ENCODE data around the gene ARG2. TPM values are rescaled to one million over a fixed set of nuclear protein-coding genes. Genes with fewer than 3 reads are reported as not detected.
"Not testable (repeated sequence)": the region's sequence is repeated elsewhere in the genome, so short reads cannot be mapped to it uniquely, and the experiment has no call there.

ARG2 gene
- total RNA-seq, 1 donor from 2014 or later: 0.40 TPM

DNA sequence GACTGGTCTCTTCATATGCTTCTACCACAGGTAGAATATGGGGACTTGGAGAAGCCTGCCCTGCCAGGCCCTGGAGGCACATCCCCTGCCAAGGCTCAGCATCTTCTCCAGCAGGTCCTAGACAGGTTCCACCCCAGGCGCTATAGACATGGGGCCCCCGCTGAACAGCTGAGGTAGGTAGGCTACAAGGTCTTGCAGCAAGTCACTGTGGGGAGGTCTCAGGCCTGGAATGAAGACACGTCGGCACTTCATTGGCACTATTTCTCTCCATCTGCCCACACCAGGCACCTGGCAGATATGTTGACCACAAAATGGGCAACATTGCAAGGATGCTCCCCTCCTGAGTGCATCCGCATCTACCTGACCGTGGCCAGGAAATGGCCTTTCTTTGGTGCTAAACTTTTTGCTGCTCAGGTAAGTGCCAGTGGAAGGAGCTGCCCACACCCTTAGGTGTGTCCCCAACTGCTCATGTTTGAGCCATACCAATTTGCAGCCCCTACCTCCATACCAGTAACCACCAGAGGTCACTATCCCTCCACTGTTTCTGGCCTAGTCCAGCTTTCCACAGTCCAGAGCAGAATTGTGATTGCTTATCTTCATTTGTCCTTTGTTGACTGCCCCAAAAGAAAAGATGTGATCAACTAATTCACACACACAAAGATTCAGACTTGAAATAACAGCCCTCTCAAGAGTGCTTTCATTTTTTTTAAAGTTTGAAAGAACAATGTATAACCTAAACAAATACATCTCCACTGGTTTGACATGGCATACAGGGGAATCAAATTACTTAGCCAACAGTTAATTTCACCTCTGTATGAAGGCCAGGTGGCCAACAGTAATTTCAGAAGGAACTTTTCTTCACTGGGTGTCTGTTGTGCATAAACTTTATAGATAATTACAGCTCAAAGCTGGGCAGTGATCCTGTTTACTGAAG, 35.7 kb upstream of the ARG2 start:
- Mint-ChIP-seq H3K27ac (no peak overlapping the region), H3K27me3 (no peaks in the 10 kb centered on the region), H3K9me3 (no peaks in the 10 kb centered on the region), H3K4me3 (no peak overlapping the region), H3K36me3 (ENCODE audit: low read depth) (peaks cover 15% of the 10 kb centered on the region), H3K4me1 (peaks cover 5% of the 10 kb centered on the region)
- CTCF ChIA-PET: interaction anchor here (0.5 to 9.8 kb wide), 20 partner anchors 8 to 156 kb away, joined by 3 to 180 read pairs (median 4); partner anchors contain the start of genes PIGH and RDH12
- ATAC-seq (ENCODE audit: low read depth) (peak; percentile 80), DNase-seq (no peak)
- POLR2A ChIA-PET: interaction anchor here (1.0 to 1.2 kb wide), 3 partner anchors 16 to 120 kb away, joined by 3 to 8 read pairs (median 5); partner anchors contain the start of gene PIGH
- intact Hi-C loops (cut with micrococcal nuclease): loop anchor here (1.0 kb wide), 2 partner anchors 83 to 120 kb away; no protein-coding TSS in a partner anchor
- TF ChIP-seq, protein P1, sequence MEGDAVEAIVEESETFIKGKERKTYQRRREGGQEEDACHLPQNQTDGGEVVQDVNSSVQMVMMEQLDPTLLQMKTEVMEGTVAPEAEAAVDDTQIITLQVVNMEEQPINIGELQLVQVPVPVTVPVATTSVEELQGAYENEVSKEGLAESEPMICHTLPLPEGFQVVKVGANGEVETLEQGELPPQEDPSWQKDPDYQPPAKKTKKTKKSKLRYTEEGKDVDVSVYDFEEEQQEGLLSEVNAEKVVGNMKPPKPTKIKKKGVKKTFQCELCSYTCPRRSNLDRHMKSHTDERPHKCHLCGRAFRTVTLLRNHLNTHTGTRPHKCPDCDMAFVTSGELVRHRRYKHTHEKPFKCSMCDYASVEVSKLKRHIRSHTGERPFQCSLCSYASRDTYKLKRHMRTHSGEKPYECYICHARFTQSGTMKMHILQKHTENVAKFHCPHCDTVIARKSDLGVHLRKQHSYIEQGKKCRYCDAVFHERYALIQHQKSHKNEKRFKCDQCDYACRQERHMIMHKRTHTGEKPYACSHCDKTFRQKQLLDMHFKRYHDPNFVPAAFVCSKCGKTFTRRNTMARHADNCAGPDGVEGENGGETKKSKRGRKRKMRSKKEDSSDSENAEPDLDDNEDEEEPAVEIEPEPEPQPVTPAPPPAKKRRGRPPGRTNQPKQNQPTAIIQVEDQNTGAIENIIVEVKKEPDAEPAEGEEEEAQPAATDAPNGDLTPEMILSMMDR (IDR thresholded peaks at IDR 0.05): peak; percentile 46

GRCh38 chr14:67584978-67585377, 34.7 kb upstream of the ARG2 start:
- intact Hi-C loops (cut with micrococcal nuclease): loop anchor here (1.0 to 5.0 kb wide), 3 partner anchors 47 to 119 kb away; no protein-coding TSS in a partner anchor
- peaks cover 5% of the 10 kb centered on the region for H3K4me1 Mint-ChIP-seq
- DNase-seq (no peak), ATAC-seq (ENCODE audit: low read depth) (no peak)
- H3K36me3 Mint-ChIP-seq (ENCODE audit: low read depth): peaks cover 22% of the 10 kb centered on the region
- H3K9me3 Mint-ChIP-seq: no peaks in the 10 kb centered on the region
- CTCF ChIA-PET: interaction anchor here (0.8 to 9.8 kb wide), 19 partner anchors 9 to 157 kb away, joined by 3 to 180 read pairs (median 4); partner anchors contain the start of genes PIGH and RDH12
- TF ChIP-seq, protein P1 (IDR thresholded peaks at IDR 0.05): no peak
- H3K27ac Mint-ChIP-seq: no peak overlapping the region
- H3K27me3 Mint-ChIP-seq: no peaks in the 10 kb centered on the region
- POLR2A ChIA-PET: interaction anchor here (1.2 kb wide), 1 partner anchor 82 kb away, joined by 3 read pairs; no protein-coding TSS in a partner anchor
- H3K4me3 Mint-ChIP-seq: no peak overlapping the region

GRCh38 chr14:67586369-67586768, 33.4 kb upstream of the ARG2 start:
- Mint-ChIP-seq H3K27me3 (no peaks in the 10 kb centered on the region), H3K36me3 (ENCODE audit: low read depth) (peaks cover 29% of the 10 kb centered on the region), H3K9me3 (no peaks in the 10 kb centered on the region), H3K4me3 (no peak overlapping the region), H3K27ac (peak overlapping the region; percentile 54), H3K4me1 (peaks cover 5% of the 10 kb centered on the region)
- CTCF ChIA-PET: interaction anchor here (1.1 to 9.8 kb wide), 7 partner anchors 12 to 159 kb away, joined by 3 to 180 read pairs (median 6); partner anchors contain the start of genes PIGH and RDH12
- POLR2A ChIA-PET: interaction anchor here (0.5 to 1.1 kb wide), 2 partner anchors 98 to 1450 kb away, joined by 3 read pairs; no protein-coding TSS in a partner anchor
- TF ChIP-seq, protein P1 (IDR thresholded peaks at IDR 0.05): no peak
- no peak for DNase-seq
- intact Hi-C loops (cut with micrococcal nuclease): loop anchor here (5.0 kb wide), 1 partner anchor 46 kb away; no protein-coding TSS in a partner anchor
- no peak for ATAC-seq (ENCODE audit: low read depth)

DNA sequence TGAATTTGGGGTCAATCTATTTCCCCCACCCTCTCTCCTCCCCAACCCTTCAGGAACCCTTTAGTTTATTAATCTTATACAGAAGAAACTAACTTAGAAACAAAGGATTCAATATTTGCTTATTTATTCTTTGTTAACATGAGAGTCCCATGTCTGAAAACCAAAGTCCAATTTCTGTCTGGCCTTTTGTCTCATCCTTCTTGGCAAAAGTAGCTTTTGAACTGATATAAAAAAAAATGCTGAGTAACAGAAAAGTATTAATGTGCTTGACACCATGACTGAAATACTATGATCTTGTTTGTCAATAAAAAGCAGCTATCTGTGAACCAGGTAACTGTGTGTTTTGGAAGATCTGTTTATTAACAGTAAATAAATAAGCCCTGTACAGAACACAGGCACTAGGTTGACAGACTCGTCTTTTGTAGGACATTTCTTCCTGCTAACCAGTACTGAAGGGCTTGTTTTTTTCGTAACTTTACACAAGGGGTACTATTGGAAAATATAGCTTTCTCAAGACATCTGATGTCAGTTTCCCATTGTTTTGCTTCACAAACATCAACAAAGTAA, 30.4 kb upstream of the ARG2 start:
- H3K4me1 Mint-ChIP-seq: peaks cover 5% of the 10 kb centered on the region
- H3K27ac Mint-ChIP-seq: no peak overlapping the region
- TF ChIP-seq, protein P1 (IDR thresholded peaks at IDR 0.05): no peak
- H3K27me3 Mint-ChIP-seq: no peaks in the 10 kb centered on the region
- ChIA-PET CTCF (interaction anchor here (1.3 to 9.8 kb wide), 2 partner anchors 77 to 114 kb away, joined by 5 to 180 read pairs; partner anchors contain the start of gene RDH12), POLR2A (interaction anchor here (1.1 to 1.5 kb wide), 2 partner anchors 11 to 17 kb away, joined by 3 to 4 read pairs; partner anchors contain the start of gene PIGH)
- peaks cover 55% of the 10 kb centered on the region for H3K36me3 Mint-ChIP-seq (ENCODE audit: low read depth)
- intact Hi-C loops (cut with micrococcal nuclease): loop anchor here (5.0 kb wide), 1 partner anchor 43 kb away; no protein-coding TSS in a partner anchor
- H3K4me3 Mint-ChIP-seq: no peak overlapping the region
- DNase-seq: no peak
- ATAC-seq (ENCODE audit: low read depth): no peak
- H3K9me3 Mint-ChIP-seq: no peaks in the 10 kb centered on the region

GRCh38 chr14:67593650-67594049, 26.1 kb upstream of the ARG2 start:
- H3K9me3 Mint-ChIP-seq; H3K27me3 Mint-ChIP-seq; H3K27ac Mint-ChIP-seq; DNase-seq; H3K4me3 Mint-ChIP-seq; intact Hi-C loops (cut with micrococcal nuclease); POLR2A ChIA-PET; ATAC-seq (ENCODE audit: low read depth): not testable (repeated sequence)
- CTCF ChIA-PET: interaction anchor here (1.2 kb wide), 1 partner anchor 111 kb away, joined by 3 read pairs; no protein-coding TSS in a partner anchor
- H3K36me3 Mint-ChIP-seq (ENCODE audit: low read depth): peaks cover 57% of the 10 kb centered on the region
- H3K4me1 Mint-ChIP-seq: peaks cover 12% of the 10 kb centered on the region
